ENCODE data around the gene CLDND2.

CLDND2 gene

DNA sequence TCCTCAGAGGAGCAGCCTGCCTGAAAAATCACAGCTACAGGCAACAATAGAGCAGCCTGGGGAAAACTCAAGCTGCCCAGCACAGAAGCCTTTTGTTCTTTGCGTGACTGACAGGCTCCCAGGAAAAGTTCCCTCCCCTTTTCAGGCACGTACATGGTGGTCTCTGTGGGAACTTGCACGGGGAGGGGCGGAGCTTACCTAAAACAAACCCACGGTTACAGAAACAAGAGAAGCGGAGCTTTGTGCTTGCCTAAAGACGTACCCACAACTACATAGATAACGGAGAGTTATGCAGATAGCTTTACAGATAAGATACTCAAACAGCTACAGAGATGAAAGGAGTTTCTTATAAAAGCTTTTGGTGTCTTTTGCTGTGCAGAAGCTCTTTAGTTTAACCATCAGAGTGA lies 14.1 kb downstream of the CLDND2 start:
- DNase-seq (ENCODE audit: low spot score): no peak

GRCh38 chr19:51354103-51354741 lies 14.6 kb downstream of the CLDND2 start:
- DNase-seq (ENCODE audit: low spot score): no peak

DNA sequence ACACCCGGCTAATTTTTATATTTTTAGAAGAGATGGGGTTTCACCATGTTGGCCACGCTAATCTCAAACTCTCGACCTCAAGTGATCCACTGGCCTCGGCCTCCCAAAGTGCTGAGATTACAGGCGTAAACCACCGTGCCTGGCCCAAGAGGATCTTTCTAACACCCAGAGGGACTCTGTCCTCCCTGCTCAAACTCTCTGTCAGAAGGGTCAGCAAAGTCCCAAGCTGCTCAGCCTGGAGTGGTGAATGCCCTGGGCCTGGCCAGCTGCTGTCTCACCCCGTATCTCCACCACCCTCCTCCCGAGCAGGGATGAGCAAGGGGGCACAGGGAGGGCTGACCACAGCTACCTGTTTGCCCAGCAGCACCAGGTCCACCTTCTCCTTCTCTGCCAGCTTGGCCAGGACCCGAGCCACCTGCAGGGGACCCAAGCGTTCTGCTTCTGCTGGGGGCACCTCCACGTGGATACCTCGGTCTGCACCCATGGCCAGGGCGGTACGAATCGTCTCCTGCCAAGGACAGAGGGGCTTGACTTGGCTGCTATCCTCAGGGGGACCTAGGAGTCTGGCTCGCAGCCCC lies 15.9 kb downstream of the CLDND2 start:
- no peak for DNase-seq (ENCODE audit: low spot score)

- DNase-seq (ENCODE audit: low spot score): no peak
Observed at GRCh38 chr19:51351266-51351990, 17.4 kb downstream of the CLDND2 start.

- no peak for DNase-seq (ENCODE audit: low spot score)
Observed at GRCh38 chr19:51347209-51347928, 21.4 kb downstream of the CLDND2 start.

GRCh38 chr19:51346742-51347141 lies 22.1 kb downstream of the CLDND2 start:
- no peak for DNase-seq (ENCODE audit: low spot score)

GRCh38 chr19:51345076-51345620 lies 23.7 kb downstream of the CLDND2 start:
- DNase-seq (ENCODE audit: low spot score): no peak

DNA sequence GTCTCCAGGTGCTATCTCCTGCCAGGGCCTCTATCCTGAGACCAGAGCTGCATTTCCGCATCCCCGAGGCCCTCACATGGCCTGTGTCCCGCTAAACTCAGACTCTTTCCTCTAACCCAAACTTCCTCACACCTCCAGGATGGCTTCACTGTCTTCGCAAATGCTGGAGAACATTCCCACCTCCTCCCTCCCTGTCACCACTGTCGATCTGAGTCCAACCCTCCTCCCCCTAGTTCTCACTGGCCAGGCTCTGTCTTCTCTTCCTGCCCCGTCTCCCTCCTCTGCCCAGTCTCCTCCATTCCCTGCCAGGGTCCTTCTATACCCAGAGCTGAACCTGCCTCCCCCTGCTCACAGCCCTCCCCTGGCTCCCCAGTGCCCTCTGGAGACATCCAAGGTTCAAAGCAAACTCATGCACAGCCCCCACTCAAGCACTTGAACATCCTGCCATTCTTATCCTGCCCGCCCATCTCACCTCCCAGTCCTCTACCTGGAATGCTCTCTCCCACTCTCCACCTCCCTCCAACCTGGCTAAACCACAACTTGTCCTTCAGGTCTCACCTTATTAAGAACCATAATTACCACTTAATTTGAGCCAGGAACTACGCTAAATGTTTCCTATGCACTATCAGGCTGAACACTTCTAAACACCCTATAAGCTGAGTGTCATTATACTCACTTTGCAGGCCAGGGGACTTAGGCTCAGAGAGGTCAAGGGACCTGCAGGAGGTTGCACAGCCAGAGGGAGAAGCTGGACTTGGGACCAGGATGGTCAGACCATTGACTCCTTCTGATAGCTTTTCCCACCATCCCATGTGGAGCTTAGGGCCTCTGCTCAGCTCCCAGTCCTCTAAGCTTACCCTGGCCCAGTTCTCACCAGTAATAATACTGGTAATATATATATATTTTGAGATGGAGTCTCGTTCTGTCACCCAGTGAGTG lies 25.9 kb downstream of the CLDND2 start:
- no peak for DNase-seq (ENCODE audit: low spot score)

DNA sequence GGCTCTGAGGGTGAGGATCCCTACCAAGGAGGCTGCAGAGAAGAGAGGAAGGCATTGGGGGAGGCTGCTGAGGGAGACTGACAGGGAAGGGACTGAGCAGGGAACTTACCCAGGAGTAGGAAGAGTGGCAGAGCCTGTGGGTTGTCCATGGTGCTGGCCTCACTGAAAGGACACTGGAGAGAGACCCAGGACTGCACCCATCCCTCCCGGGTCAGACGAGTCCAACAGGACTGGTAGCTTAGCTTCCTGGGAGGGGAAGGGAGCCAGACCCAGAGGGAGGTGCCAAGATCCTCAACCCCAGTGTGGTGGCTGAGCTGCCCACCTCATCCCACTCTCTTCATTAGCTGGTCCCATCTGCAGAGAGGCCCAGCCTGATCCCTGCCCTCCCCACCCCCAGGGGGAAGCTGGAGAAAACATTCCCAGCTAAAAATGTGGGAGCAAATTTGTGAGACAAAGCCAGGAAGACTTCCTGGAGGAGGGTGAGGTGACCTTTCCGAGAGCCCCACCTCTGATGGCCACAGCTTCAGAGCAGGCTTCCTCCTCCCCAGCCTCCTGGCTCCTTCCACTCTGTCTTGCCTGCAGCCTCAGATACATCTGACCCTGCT lies 26.7 kb downstream of the CLDND2 start, which contains the start of gene VSIG10L:
VSIG10L (minus strand) TSS at position 164 of the 605 bp plus-strand sequence; CDS start at position 149, 15 bp downstream.
- no peak for DNase-seq (ENCODE audit: low spot score)

- no peak for DNase-seq (ENCODE audit: low spot score)
Observed at GRCh38 chr19:51341066-51341465, 27.7 kb downstream of the CLDND2 start.

DNA sequence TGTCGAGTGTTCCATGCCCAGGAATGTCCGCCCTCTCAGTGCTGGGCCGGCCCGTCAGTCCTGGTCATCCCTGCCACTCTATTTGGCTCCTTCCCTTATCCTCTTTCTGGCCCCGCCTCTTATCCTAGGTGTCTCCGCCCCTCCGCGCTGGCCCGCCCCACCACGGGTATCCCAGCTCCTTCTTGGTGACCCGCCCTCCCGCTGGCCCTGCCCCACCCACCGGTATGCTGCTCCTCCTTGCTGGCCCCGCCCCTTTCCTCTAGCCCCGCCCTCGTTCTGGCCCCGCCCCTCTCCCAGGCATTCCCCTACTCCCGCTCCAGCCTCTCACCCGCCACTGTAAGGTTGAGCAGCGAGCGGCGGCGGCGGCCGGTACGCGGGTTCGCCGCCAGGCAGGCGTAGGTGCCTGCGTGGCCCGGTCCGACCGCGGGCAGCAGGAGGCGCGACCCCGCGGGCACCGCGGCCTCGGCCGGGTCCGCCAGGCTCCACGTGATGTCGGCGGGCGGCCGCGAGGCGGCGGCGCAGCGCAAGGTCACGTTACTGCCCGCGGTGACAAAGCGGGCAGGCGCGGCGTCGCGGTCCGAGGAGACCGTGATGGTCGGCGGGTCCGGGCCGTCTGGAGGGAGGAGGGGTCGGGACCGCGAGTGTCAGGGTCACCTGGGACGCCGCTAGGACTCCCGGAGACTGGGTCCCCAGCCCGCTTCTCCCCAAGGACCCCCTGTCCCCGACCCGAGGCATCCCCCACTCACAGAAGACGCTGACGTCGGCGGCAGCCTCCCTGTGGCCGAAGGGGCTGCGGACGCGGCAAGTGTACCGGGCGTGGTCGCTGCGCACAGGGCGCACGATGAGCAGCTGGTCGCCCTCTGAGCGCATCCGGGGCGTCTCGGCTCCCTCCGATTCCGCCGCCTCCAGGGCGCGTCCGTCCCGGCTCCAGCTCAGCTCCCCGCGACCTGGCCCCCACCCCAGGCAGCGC lies 28.8 kb downstream of the CLDND2 start:
- peak; percentile 99 for DNase-seq (ENCODE audit: low spot score)

GRCh38 chr19:51339313-51339686 lies 29.5 kb downstream of the CLDND2 start:
- DNase-seq (ENCODE audit: low spot score): no peak

- peak; percentile 93 for DNase-seq (ENCODE audit: low spot score)
Observed at GRCh38 chr19:51338563-51339312, 30.1 kb downstream of the CLDND2 start.

DNA sequence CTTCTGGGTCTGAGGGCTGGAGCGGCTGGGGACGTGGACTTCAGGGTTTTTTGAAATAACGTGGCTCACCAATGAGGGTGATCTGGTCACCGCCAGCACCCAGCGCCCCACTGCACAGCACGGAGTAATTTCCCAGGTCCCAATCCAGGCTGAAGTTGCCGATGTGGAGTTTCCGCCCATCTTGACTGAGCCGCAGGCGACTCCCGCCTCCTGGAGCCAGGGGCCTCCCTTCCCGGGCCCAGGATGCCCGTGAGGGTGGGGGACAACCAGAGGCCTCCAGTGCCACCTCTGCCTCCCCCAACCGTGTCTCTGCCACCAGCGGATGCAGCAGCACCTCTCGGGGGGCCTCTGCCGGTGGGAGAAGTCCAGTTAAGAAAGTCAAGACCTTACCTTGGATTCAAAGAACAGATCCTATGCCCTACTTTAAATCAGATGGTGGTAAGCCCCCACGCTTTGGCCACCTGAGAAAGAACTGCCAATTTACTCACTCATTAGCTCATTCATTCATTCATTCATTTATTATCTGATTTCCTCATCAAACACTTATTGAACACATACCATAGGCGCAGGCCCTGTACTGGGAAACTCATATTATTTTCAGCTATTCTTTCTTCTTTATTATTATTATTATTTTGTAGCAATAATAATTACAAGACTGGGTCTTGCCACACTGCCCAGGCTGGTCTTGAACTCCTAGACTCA lies 30.8 kb downstream of the CLDND2 start:
- no peak for DNase-seq (ENCODE audit: low spot score)

DNA sequence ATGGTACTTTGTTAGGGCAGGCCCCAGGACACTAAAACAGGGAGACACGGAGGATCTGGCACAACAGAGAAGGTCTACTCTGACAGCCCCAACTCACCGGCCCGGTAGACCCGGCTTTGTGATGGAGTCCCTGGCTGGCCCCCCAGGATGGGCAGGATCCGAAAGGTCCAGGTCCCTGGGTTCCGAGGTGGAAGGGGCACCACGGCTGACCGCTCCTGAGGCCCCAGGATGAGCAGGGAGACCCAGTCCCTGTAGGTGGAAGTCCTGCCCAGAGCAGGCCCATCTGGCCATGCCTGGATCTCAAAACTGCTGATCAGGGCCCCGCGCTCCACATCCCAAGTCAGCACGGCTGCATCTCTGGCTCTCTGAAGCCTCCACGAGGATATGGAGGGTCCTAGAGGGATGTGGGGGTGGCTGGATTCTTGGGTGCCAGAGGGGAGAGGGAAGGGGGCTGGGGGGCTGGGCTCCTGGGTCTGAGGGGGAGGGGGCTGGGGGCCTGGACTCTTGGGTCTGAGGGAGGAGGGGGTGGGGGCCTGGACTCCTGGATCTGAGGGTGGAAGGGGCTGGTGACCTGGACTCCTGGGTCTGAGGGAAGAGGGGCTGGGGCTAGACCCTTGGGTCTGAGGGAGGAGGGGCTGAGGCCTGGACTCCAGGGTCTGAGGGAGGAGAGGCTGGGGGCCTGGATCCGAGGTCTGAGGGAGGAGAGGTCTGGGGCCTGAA lies 31.5 kb downstream of the CLDND2 start:
- no peak for DNase-seq (ENCODE audit: low spot score)

GRCh38 chr19:51333836-51334460 lies 34.9 kb downstream of the CLDND2 start:
- DNase-seq (ENCODE audit: low spot score): no peak

GRCh38 chr19:51331716-51332115 lies 37.1 kb downstream of the CLDND2 start:
- no peak for DNase-seq (ENCODE audit: low spot score)
